K562 (cell line): ENCODE data around the gene OTULIN. TPM values are rescaled to one million over a fixed set of nuclear protein-coding genes. Genes with fewer than 3 reads are reported as not detected.

Experiments used
- DDX20 ChIP-seq: fragments of 450-650 bp; IDR thresholded peaks from 2 replicates; pipeline ENCODE4 v1.6.1; 2016; ENCODE audit warnings: missing genetic modification characterization, low read depth, mild to moderate bottlenecking, missing compliant biosample characterization, moderate library complexity
- ELF4 ChIP-seq: fragments of 450-650 bp; formaldehyde crosslinking; IDR thresholded peaks from 2 replicates; pipeline ENCODE4 v1.4.0; 2022; ENCODE audit warnings: missing genetic modification characterization
- ELK3 ChIP-seq: fragments of 450-650 bp; formaldehyde crosslinking; IDR thresholded peaks from 2 replicates; pipeline ENCODE4 v1.4.0; 2020; ENCODE audit warnings: mild to moderate bottlenecking
- FOSL1 ChIP-seq: fragments of 200-800 bp; sonication (Bioruptor generic); conservative IDR thresholded peaks from 2 replicates; pipeline ENCODE4 v1.6.1; 2016; ENCODE audit warnings: missing genetic modification characterization, missing compliant biosample characterization
- FUS ChIP-seq: fragments of 200-400 bp; formaldehyde crosslinking; optimal IDR thresholded peaks from 2 replicates; pipeline ENCODE3; 2017; ENCODE audit warnings: low read depth, low read length
- JUND ChIP-seq, 2 experiments: IDR thresholded peaks; 2 replicates in 1 of 2; 3 replicates in 1 of 2; pipeline ENCODE4 v1.6.1; 2011; ENCODE audit warnings: borderline replicate concordance in 2 of 2, low read depth in 2 of 2, low read length in 2 of 2, improper control_type of control experiment in 1 of 2, missing biosample characterization in 1 of 2, missing genetic modification characterization in 1 of 2, missing genetic modification reagents in 1 of 2
- KLF1 ChIP-seq: fragments of 450-650 bp; IDR thresholded peaks from 2 replicates; pipeline ENCODE4 v1.6.1; 2016; ENCODE audit warnings: missing genetic modification characterization, missing compliant biosample characterization
- LEF1 ChIP-seq: fragments of 450-650 bp; IDR thresholded peaks from 2 replicates; pipeline ENCODE4 v1.6.1; 2016; ENCODE audit warnings: mild to moderate bottlenecking
- NFIX ChIP-seq: fragments of 250-450 bp; sonication (Bioruptor Pico); IDR thresholded peaks from 2 replicates; pipeline ENCODE4 v1.4.0; 2020; ENCODE audit warnings: low read depth, mild to moderate bottlenecking, moderate library complexity
- NKRF ChIP-seq: fragments of 450-650 bp; IDR thresholded peaks from 2 replicates; pipeline ENCODE4 v1.6.1; 2016; ENCODE audit warnings: borderline replicate concordance
- SAFB ChIP-seq: fragments of 200-400 bp; formaldehyde crosslinking; IDR thresholded peaks from 2 replicates; pipeline ENCODE4 v1.6.1; 2017; ENCODE audit warnings: low read depth, low read length, borderline replicate concordance
- SAP30 ChIP-seq: fragments of 200-600 bp; sonication (generic); IDR thresholded peaks from 2 replicates; pipeline ENCODE4 v1.6.1; 2012; ENCODE audit warnings: borderline replicate concordance, low read depth, mild to moderate bottlenecking, moderate library complexity, low read length, control low read depth, inconsistent platforms; ENCODE audit not compliant: insufficient read depth, poor library complexity, severe bottlenecking
- SETDB1 ChIP-seq: IDR thresholded peaks from one replicate; pipeline ENCODE4 v1.6.1; 2012; ENCODE audit warnings: low read length, control low read depth, inconsistent platforms
- SMARCA5 ChIP-seq: fragments of 450-650 bp; IDR thresholded peaks from 2 replicates; pipeline ENCODE4 v1.6.1; 2016
- TAF7 ChIP-seq: fragments of 450-650 bp; IDR thresholded peaks from 2 replicates; pipeline ENCODE4 v1.6.1; 2016; ENCODE audit warnings: missing genetic modification characterization, missing compliant biosample characterization
- TARDBP ChIP-seq: fragments of 450-650 bp; IDR thresholded peaks from 2 replicates; pipeline ENCODE4 v1.6.1; 2016
- YY1 ChIP-seq, 3 experiments: IDR thresholded peaks; 2 replicates each; pipeline ENCODE4 v1.6.1; 2011; ENCODE audit warnings: low read length in 2 of 3, mild to moderate bottlenecking in 2 of 3, moderate library complexity in 2 of 3, borderline replicate concordance in 1 of 3, control low read depth in 1 of 3, low read depth in 1 of 3; ENCODE audit not compliant: insufficient read depth in 3 of 3, insufficient replicate concordance in 2 of 3, control insufficient read depth in 1 of 3, insufficient read length in 1 of 3; ENCODE audit errors: extremely low read depth in 1 of 3
- ZBTB34 ChIP-seq: fragments of 250-450 bp; sonication (Bioruptor Pico); IDR thresholded peaks from 2 replicates; pipeline ENCODE4 v1.8.0; 2021; ENCODE audit warnings: mild to moderate bottlenecking, moderate library complexity
- ZBTB9 ChIP-seq: fragments of 450-650 bp; formaldehyde crosslinking; IDR thresholded peaks from 2 replicates; pipeline ENCODE4 v1.4.0; 2020; ENCODE audit warnings: mild to moderate bottlenecking, moderate library complexity
- ZNF408 ChIP-seq: fragments of 250-450 bp; sonication (Bioruptor Pico); IDR thresholded peaks from 2 replicates; pipeline ENCODE4 v1.4.0; 2020; ENCODE audit warnings: low read depth, mild to moderate bottlenecking, moderate library complexity
- ZNF584 ChIP-seq: fragments of 200-800 bp; sonication (Bioruptor generic); IDR thresholded peaks from 2 replicates; pipeline ENCODE4 v1.6.1; 2016; ENCODE audit warnings: low read depth, mild to moderate bottlenecking, missing genetic modification characterization, missing compliant biosample characterization
- ZNF766 ChIP-seq: fragments of 200-800 bp; sonication (Bioruptor generic); conservative IDR thresholded peaks from 2 replicates; pipeline ENCODE4 v1.6.1; 2016; ENCODE audit warnings: missing genetic modification characterization, missing compliant biosample characterization
- polyA plus RNA-seq, 8 experiments: library from polyadenylated mRNA; depleted of rRNA in 4 of 8; stranded (reverse) in 5 of 8; unstranded in 3 of 8; fragments of >200 nt; fragmentation: Nextera tagmentation in 2 of 8; fragmentation: Illumina TruSeq in 1 of 8; extraction: Ambion mirVana in 2 of 8; extraction: Trizol in 1 of 8; gene quantifications; 2 replicates each; pipeline versions ENCODE4 v1.2.1 to v1.2.3, GENCODE V29; 2011 to 2014; ENCODE audit warnings: inconsistent platforms in 1 of 8, missing spikeins in 1 of 8
- total RNA-seq, 7 experiments: library from RNA; depleted of rRNA in 6 of 7; stranded (reverse); fragments of >200 nt in 6 of 7; fragmentation: Illumina TruSeq in 2 of 7; extraction: Trizol in 2 of 7; gene quantifications; 2 replicates each; pipeline versions ENCODE4 v1.2.1 to v1.2.3, GENCODE V29; 2011 to 2021; ENCODE audit warnings: low replicate concordance in 1 of 7

Gene OTULIN
- total and polyA plus RNA-seq, 9 of the 15 experiments (the other 6 are each of a cell fraction or from before 2014, with no cell fraction given): 3.3 to 33.6 (median 20.1) TPM

- no peak for TF ChIP-seq NKRF
- no peak for TF ChIP-seq NFIX (CRISPR knock-in tag)
- no peak for TF ChIP-seq ZBTB9 (CRISPR knock-in tag)
- peak; percentile 44; the same call in 1 of the 2 replicates for TF ChIP-seq SMARCA5
- no peak for TF ChIP-seq ELK3 (CRISPR knock-in tag)
- no peak for TF ChIP-seq SAFB
- TF ChIP-seq ZBTB34: no peak
- TF ChIP-seq JUND (IDR thresholded peaks at IDR 0.05; ENCODE audit: borderline replicate concordance, low read depth, low read length): peak; percentile 50; the same call in 1 of the 2 replicates
- TF ChIP-seq JUND (tag; IDR thresholded peaks at IDR 0.05; ENCODE audit: borderline replicate concordance, low read depth, low read length): no peak; the same call in 2 of the 3 replicates
- no peak for TF ChIP-seq ZNF766 (CRISPR knock-in tag)
- peak; percentile 45; the same call in 1 of the 2 replicates for TF ChIP-seq FOSL1 (tag)
- TF ChIP-seq YY1 (IDR thresholded peaks at IDR 0.05; ENCODE audit: borderline replicate concordance in 1 of 3, control insufficient read depth in 1 of 3, extremely low read depth in 1 of 3, insufficient read depth in 3 of 3, insufficient read length in 1 of 3, insufficient replicate concordance in 2 of 3, low read depth in 1 of 3, low read length in 2 of 3): peak in 1 of 3 experiments; percentile 24
- TF ChIP-seq ELF4 (CRISPR knock-in tag): no peak
- no peak for TF ChIP-seq ZNF408 (CRISPR knock-in tag)
- no peak for TF ChIP-seq DDX20 (tag)
- no peak for TF ChIP-seq TARDBP
- no peak for TF ChIP-seq SAP30
- no peak for TF ChIP-seq LEF1
- no peak for TF ChIP-seq KLF1
- TF ChIP-seq ZNF584 (CRISPR knock-in tag): no peak
- no peak for TF ChIP-seq SETDB1
- no peak for TF ChIP-seq TAF7 (tag)
- no peak for TF ChIP-seq FUS
Measured at GRCh38 chr5:14676320-14676719, 11.8 kb downstream of the OTULIN start (continued).
